Right cardiac atrium (tissue), 5 donors: ENCODE results near the gene PMM2. TPM values are rescaled to one million over a fixed set of nuclear protein-coding genes. Genes with fewer than 3 reads are reported as not detected.
"Not testable (repeated sequence)": the region's sequence is repeated elsewhere in the genome, so short reads cannot be mapped to it uniquely, and the experiment has no call there.

ENCODE experiments used
- ATAC-seq, 2 donors: fragments of 200-7000 bp; cut with Tn5 transposase; one replicate each; pipeline versions ENCODE4 v1.8.0 to v1.9.1; 2020; ENCODE audit warnings: moderate library complexity in 2 of 2, mild to moderate bottlenecking in 1 of 2
- DNase-seq, 3 donors: peaks; one replicate each; pipeline ENCODE4 v3.0.0-alpha.2; 2020
- H3K27ac ChIP-seq: one replicate; pipeline ENCODE4 v1.5.1; 2013; ENCODE audit warnings: mild to moderate bottlenecking, low read length, control low read depth, moderate library complexity
- H3K27me3 ChIP-seq: one replicate; pipeline ENCODE4 v1.6.1; 2013; ENCODE audit not compliant: control insufficient read depth, insufficient read depth
- H3K4me1 ChIP-seq: one replicate; pipeline ENCODE4 v1.6.1; 2013; ENCODE audit warnings: low read length; ENCODE audit not compliant: control insufficient read depth, insufficient read depth
- H3K4me3 ChIP-seq: one replicate; pipeline ENCODE4 v1.5.1; 2013; ENCODE audit warnings: low read length, control low read depth
- H3K9me3 ChIP-seq: one replicate; pipeline ENCODE4 v1.6.1; 2013; ENCODE audit warnings: low read length; ENCODE audit not compliant: control insufficient read depth
- WGBS: extraction: QIAGEN DNeasy Blood & Tissue Kit; methylation state at CpG from one replicate; pipeline ENCODE4 v1.1.7; 2013; 5-methylcytosine and 5-hydroxymethylcytosine counted together
- intact Hi-C, 4 donors: fragments of 100-400 bp; cut with DNase I; formaldehyde crosslinking; loops; one replicate each; pipeline versions ENCODE4 v1.11.0 to v1.14.0; 2022 to 2023
- polyA plus RNA-seq: library from polyadenylated mRNA; stranded (reverse); fragments of 200-250 nt; gene quantifications from one replicate; pipeline ENCODE4 v1.2.3, GENCODE V29; 2013
- total RNA-seq, 4 donors: library from RNA; stranded (reverse); fragmentation: NEBNext Ultra II Directional; extraction: Animal tissue kit (Norgen Biotek cat#: 25700); gene quantifications; one replicate each; pipeline ENCODE4 v1.2.1, GENCODE V29; 2021
- donor health status: healthy with polysubstance abuse.
- donor health status: DM: no; HTN: yes; CAD: no.
- donor health status: DM: no; HTN: no; CAD: no.
- donor health status: DM: no; HTN: yes; CAD: no; lungs with severe emphysema.
- donor health status: DM: yes; HTN: yes; CAD: no.

Gene PMM2
- total and polyA plus RNA-seq, 5 donors: 10.5 to 29.4 (median 12.8) TPM

GRCh38 chr16:8842016-8842415, 44.4 kb downstream of the PMM2 start:
- 53% methylated on average over 4 of the region's 4 CpGs for WGBS
- H3K27me3 ChIP-seq, ATAC-seq, intact Hi-C loops, DNase-seq, H3K4me1 ChIP-seq, H3K9me3 ChIP-seq: not testable (repeated sequence)
- peak overlapping the region; percentile 34 for H3K4me3 ChIP-seq
- H3K27ac ChIP-seq: peak overlapping the region; percentile 89

GRCh38 chr16:8843296-8843695, 45.7 kb downstream of the PMM2 start:
- H3K9me3 ChIP-seq, ATAC-seq, H3K4me1 ChIP-seq, intact Hi-C loops, H3K27me3 ChIP-seq: not testable (repeated sequence)
- DNase-seq: peak in 1 of 3 donors; percentile 54
- Histone ChIP-seq H3K4me3 (peak overlapping the region; percentile 34), H3K27ac (peak overlapping the region; percentile 67)
- 56% methylated on average over 12 of the region's 12 CpGs for WGBS

GRCh38 chr16:8845699-8846298, 48.2 kb downstream of the PMM2 start:
- intact Hi-C loops: no loop called here
- H3K27me3 ChIP-seq: no peaks in the 10 kb centered on the region
- H3K27ac ChIP-seq: no peak overlapping the region
- WGBS: 89% methylated on average over 7 of the region's 7 CpGs
- no peak for ATAC-seq
- no peaks in the 10 kb centered on the region for H3K9me3 ChIP-seq
- DNase-seq: no peak
- peaks cover 6% of the 10 kb centered on the region for H3K4me1 ChIP-seq
- H3K4me3 ChIP-seq: no peak overlapping the region

GRCh38 chr16:8846401-8846932, 48.8 kb downstream of the PMM2 start:
- ATAC-seq: no peak

GRCh38 chr16:8847145-8847544, 49.5 kb downstream of the PMM2 start:
- 75% methylated on average over 13 of the region's 13 CpGs for WGBS
- DNase-seq: peak in 2 of 3 donors; percentile 49 to 52
- H3K27ac ChIP-seq: no peak overlapping the region
- intact Hi-C loops: no loop called here
- no peak for ATAC-seq
- no peak overlapping the region for H3K4me3 ChIP-seq
- H3K4me1 ChIP-seq: peaks cover 6% of the 10 kb centered on the region
- H3K27me3 ChIP-seq: no peaks in the 10 kb centered on the region
- no peaks in the 10 kb centered on the region for H3K9me3 ChIP-seq

More at GRCh38 chr16:8846401-8846932, 48.8 kb downstream of the PMM2 start:
- H3K27ac ChIP-seq: no peak overlapping the region
- peak in 1 of 3 donors; percentile 18 for DNase-seq
- no peaks in the 10 kb centered on the region for H3K9me3 ChIP-seq
- H3K4me3 ChIP-seq: no peak overlapping the region
- H3K27me3 ChIP-seq: no peaks in the 10 kb centered on the region
- WGBS: 94% methylated on average over 10 of the region's 10 CpGs
- intact Hi-C loops: no loop called here
- peaks cover 6% of the 10 kb centered on the region for H3K4me1 ChIP-seq

GRCh38 chr16:8847623-8848022, 50.0 kb downstream of the PMM2 start:
- intact Hi-C loops: no loop called here
- 85% methylated on average over 15 of the region's 15 CpGs for WGBS
- DNase-seq (peak in 2 of 3 donors; percentile 59 to 60), ATAC-seq (peak in 1 of 2 donors; percentile 5)
- Histone ChIP-seq H3K4me1 (peaks cover 6% of the 10 kb centered on the region), H3K27ac (no peak overlapping the region), H3K9me3 (no peaks in the 10 kb centered on the region), H3K4me3 (no peak overlapping the region), H3K27me3 (no peaks in the 10 kb centered on the region)

GRCh38 chr16:8848231-8848938, 50.7 kb downstream of the PMM2 start:
- H3K4me3 ChIP-seq: no peak overlapping the region
- no peak overlapping the region for H3K27ac ChIP-seq
- no peaks in the 10 kb centered on the region for H3K9me3 ChIP-seq
- intact Hi-C loops: no loop called here
- H3K27me3 ChIP-seq: no peaks in the 10 kb centered on the region
- WGBS: 83% methylated on average over 26 of the region's 26 CpGs
- DNase-seq (peak in 2 of 3 donors; percentile 45 to 56), ATAC-seq (no peak)
- peaks cover 8% of the 10 kb centered on the region for H3K4me1 ChIP-seq

GRCh38 chr16:8848939-8849391, 51.3 kb downstream of the PMM2 start:
- intact Hi-C loops: no loop called here
- no peaks in the 10 kb centered on the region for H3K9me3 ChIP-seq
- no peak overlapping the region for H3K4me3 ChIP-seq
- H3K27ac ChIP-seq: no peak overlapping the region
- DNase-seq (peak in 1 of 3 donors; percentile 15), ATAC-seq (no peak)
- WGBS: 78% methylated on average over 8 of the region's 8 CpGs
- H3K4me1 ChIP-seq: peaks cover 8% of the 10 kb centered on the region
- H3K27me3 ChIP-seq: no peaks in the 10 kb centered on the region

- H3K9me3 ChIP-seq: no peaks in the 10 kb centered on the region
- WGBS: 84% methylated on average over 19 of the region's 19 CpGs
- no peaks in the 10 kb centered on the region for H3K27me3 ChIP-seq
- intact Hi-C loops: no loop called here
- H3K27ac ChIP-seq: no peak overlapping the region
- no peak overlapping the region for H3K4me3 ChIP-seq
- DNase-seq: peak in 2 of 3 donors; percentile 12 to 50
- peaks cover 8% of the 10 kb centered on the region for H3K4me1 ChIP-seq
- no peak for ATAC-seq
Measured at GRCh38 chr16:8849411-8850011, 51.9 kb downstream of the PMM2 start.

- Histone ChIP-seq H3K4me1 (peaks cover 8% of the 10 kb centered on the region), H3K27me3 (no peaks in the 10 kb centered on the region), H3K27ac (peak overlapping the region; percentile 29), H3K9me3 (no peaks in the 10 kb centered on the region), H3K4me3 (no peak overlapping the region)
- peak; percentile 72 to 81 (median 81) for DNase-seq
- peak; percentile 78 to 92 for ATAC-seq
- intact Hi-C loops: no loop called here
- WGBS: 31% methylated on average over 11 of the region's 11 CpGs
Measured at GRCh38 chr16:8850279-8850885, 52.7 kb downstream of the PMM2 start.
